ENCODE measurements around the gene TYW1B.
"Not testable (repeated sequence)": the region's sequence is repeated elsewhere in the genome, so short reads cannot be mapped to it uniquely, and the experiment has no call there.

Gene TYW1B

DNA sequence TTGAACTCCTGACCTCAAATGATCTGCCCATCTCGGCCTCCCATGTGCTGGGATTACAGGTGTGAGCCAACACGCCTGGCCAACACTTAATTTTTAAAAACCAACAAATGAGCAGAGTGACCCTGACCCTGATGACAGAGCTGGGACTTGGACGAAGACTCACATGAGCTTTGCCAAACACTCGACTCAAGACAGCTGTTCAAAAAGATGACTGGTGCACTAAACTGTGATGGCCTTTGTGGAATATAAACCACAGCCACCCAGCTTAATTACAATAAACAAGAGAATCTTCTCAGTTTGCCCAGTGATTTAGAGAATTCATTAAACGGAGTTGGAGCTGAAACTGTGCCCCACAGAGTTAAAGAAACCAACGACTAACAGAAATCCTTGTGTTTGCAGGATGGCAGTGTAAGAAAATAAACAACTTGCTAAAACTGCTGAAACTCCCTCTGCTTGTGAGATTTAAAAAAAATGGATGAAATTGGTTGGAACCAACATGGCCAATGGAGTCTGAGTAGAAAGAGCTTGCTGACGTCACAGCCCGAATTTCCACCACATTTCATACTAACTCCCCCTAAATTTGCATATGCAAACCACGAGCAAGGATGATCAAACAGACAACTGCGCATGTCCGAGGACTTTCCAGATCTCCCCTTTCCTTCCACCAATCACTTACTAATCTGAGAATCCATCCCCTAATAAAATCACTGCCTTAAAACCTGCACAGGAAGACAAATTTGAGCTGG is 209.4 kb downstream of the TYW1B start:
- not testable (repeated sequence) for H3K9me3 ChIP-seq (ENCODE audit: insufficient read depth, low read depth, low read length); H3K27ac ChIP-seq (ENCODE audit: low read depth, low read length); H3K27me3 ChIP-seq (ENCODE audit: insufficient read depth, low read length); H3K9ac ChIP-seq (ENCODE audit: low read depth, low read length); H3K4me3 ChIP-seq (ENCODE audit: low read length)
- Histone ChIP-seq H3K36me3 (ENCODE audit: insufficient read depth, low read length) (peaks cover 12% of the 10 kb centered on the region; the same call in 1 of the 2 replicates), H3K4me1 (ENCODE audit: insufficient read depth, low read length) (peaks cover 21% of the 10 kb centered on the region)
- WGBS, result 85% methylated on average over 11 of the region's 11 CpGs

DNA sequence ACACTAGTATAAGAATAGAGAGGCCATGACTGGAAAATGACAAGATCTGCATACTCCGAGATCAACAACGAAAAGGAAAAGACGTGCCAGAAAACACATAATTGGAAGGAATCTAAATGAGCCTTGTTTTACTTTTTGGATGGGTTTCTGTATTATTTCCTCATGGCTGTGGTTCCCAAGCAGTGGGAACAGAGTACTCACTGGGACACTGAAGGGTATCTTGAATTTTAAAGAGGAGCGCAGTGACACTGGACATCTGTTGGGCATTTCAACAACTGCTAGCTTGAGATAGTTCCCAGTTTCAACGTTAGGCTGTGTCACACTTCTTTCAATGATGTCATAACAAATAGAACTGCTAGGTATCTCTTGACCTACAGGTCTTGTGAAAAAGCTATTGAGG is 218.2 kb downstream of the TYW1B start:
- over 99% methylated on average over 5 of the region's 5 CpGs for WGBS
- H3K27ac ChIP-seq (ENCODE audit: low read depth, low read length); H3K36me3 ChIP-seq (ENCODE audit: insufficient read depth, low read length): not testable (repeated sequence)

GRCh38 chr7:72607988-72608387 is 220.0 kb downstream of the TYW1B start:
- not testable (repeated sequence) for H3K9ac ChIP-seq (ENCODE audit: low read depth, low read length); H3K9me3 ChIP-seq (ENCODE audit: insufficient read depth, low read depth, low read length); H3K36me3 ChIP-seq (ENCODE audit: insufficient read depth, low read length); H3K27me3 ChIP-seq (ENCODE audit: insufficient read depth, low read length); H3K27ac ChIP-seq (ENCODE audit: low read depth, low read length); H3K4me1 ChIP-seq (ENCODE audit: insufficient read depth, low read length); H3K4me3 ChIP-seq (ENCODE audit: low read length)

More for the DNA sequence above, 218.2 kb downstream of the TYW1B start:
- H3K9me3 ChIP-seq (ENCODE audit: insufficient read depth, low read depth, low read length); H3K9ac ChIP-seq (ENCODE audit: low read depth, low read length); H3K4me3 ChIP-seq (ENCODE audit: low read length); H3K27me3 ChIP-seq (ENCODE audit: insufficient read depth, low read length); H3K4me1 ChIP-seq (ENCODE audit: insufficient read depth, low read length): not testable (repeated sequence)

DNA sequence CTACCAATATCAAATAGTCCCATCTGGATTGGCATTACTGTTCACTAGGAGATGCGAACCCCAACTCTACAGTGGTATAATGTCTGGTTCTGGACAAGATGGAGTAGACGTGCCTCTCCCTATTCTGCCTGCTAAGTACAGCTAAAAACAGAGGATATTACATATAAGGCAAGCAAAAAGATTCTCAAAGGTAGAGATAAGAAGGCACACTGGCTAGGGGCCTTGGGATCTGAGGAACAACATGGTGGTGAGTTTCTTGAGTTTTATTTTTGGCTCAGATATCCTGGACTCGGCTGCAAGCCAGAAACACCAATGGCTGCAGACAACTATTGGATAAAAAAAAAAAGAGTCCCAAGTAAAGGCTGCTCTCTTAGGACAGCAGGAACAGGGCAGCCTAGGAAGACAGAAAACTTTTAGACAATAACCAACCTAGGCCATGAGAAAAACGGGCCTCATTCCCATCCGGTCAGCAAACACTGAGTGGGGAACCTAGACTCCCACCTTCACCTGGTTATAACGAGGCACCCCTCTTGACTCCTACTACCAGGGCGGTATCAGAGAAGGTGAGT is 222.1 kb downstream of the TYW1B start:
- not testable (repeated sequence) for H3K9me3 ChIP-seq (ENCODE audit: insufficient read depth, low read depth, low read length); H3K9ac ChIP-seq (ENCODE audit: low read depth, low read length); H3K27ac ChIP-seq (ENCODE audit: low read depth, low read length); H3K36me3 ChIP-seq (ENCODE audit: insufficient read depth, low read length); H3K4me1 ChIP-seq (ENCODE audit: insufficient read depth, low read length); H3K4me3 ChIP-seq (ENCODE audit: low read length); H3K27me3 ChIP-seq (ENCODE audit: insufficient read depth, low read length)
- 92% methylated on average over 5 of the region's 7 CpGs for WGBS

DNA sequence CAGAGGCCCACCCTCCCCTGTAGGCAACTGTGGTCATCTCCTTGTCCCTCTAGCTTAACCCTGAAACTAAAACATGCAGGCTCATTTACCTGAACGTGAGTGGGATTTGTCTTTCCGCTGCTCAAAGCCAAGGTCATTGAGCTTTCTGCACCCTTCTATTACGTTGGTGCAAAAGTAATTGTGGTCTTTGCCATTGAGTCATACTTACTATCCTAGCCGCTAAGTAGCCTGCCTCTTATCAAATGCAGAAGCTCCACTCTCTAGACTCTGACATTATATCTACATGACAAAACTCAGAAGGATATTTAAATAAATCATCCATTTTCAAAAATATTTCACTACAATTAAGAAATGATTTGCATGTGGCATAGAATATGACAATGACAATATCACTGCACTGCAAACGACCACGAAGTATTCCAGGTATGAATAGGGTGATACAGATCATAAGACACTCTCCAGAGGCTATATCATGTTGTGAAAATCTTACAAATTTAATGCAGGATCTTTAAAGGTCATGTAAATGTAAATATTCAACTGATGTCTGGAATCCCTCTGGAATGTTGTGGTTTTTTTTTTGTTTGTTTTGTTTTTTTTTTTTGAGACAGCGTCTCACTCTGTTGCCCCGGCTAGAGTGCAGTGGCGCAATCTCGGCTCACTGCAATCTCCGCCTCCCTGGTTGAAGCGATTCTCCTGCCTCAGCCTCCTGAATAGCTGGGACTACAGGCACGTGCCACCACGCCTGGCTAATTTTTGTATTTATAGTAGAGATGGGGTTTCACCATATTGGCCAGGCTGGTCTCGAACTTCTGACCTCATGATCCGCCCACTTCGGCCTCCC is 223.0 kb downstream of the TYW1B start:
- not testable (repeated sequence) for H3K4me3 ChIP-seq (ENCODE audit: low read length); H3K9me3 ChIP-seq (ENCODE audit: insufficient read depth, low read depth, low read length); H3K27ac ChIP-seq (ENCODE audit: low read depth, low read length); H3K9ac ChIP-seq (ENCODE audit: low read depth, low read length); H3K36me3 ChIP-seq (ENCODE audit: insufficient read depth, low read length); H3K4me1 ChIP-seq (ENCODE audit: insufficient read depth, low read length); H3K27me3 ChIP-seq (ENCODE audit: insufficient read depth, low read length)
- 95% methylated on average over 17 of the region's 17 CpGs for WGBS

GRCh38 chr7:72603476-72603875 is 224.5 kb downstream of the TYW1B start:
- not testable (repeated sequence) for H3K27me3 ChIP-seq (ENCODE audit: insufficient read depth, low read length); H3K27ac ChIP-seq (ENCODE audit: low read depth, low read length); H3K9me3 ChIP-seq (ENCODE audit: insufficient read depth, low read depth, low read length); H3K4me3 ChIP-seq (ENCODE audit: low read length); H3K36me3 ChIP-seq (ENCODE audit: insufficient read depth, low read length); H3K9ac ChIP-seq (ENCODE audit: low read depth, low read length); H3K4me1 ChIP-seq (ENCODE audit: insufficient read depth, low read length)
- 91% methylated on average over 6 of the region's 8 CpGs for WGBS

- WGBS, result 92% methylated on average over 5 of the region's 5 CpGs
- no peaks in the 10 kb centered on the region for H3K27me3 ChIP-seq (ENCODE audit: insufficient read depth, low read length)
Measured at GRCh38 chr7:72603073-72603472, 224.9 kb downstream of the TYW1B start.

DNA sequence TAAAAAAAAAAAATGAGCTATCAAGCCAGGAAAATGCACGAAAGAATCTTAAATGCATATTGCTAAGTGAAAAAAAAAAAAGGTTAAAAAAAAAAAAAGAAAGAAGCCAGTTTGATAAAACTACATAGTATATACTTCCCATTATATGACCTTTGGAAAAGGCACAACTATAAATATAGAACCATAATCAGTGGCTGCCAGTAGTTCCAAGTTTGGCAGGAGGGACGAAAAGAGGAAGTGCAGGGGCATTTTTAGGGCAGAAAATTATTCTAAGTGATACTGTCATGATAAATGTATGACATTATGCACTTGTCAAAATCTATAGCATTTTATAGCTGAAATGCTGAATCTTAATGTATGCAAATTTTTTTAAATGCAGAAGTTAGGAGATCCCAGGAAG is 226.3 kb downstream of the TYW1B start:
- H3K27me3 ChIP-seq (ENCODE audit: insufficient read depth, low read length); H3K36me3 ChIP-seq (ENCODE audit: insufficient read depth, low read length); H3K27ac ChIP-seq (ENCODE audit: low read depth, low read length); H3K4me3 ChIP-seq (ENCODE audit: low read length); H3K4me1 ChIP-seq (ENCODE audit: insufficient read depth, low read length); H3K9ac ChIP-seq (ENCODE audit: low read depth, low read length); H3K9me3 ChIP-seq (ENCODE audit: insufficient read depth, low read depth, low read length): not testable (repeated sequence)
- WGBS, result 56% methylated on average over 1 of the region's 2 CpGs

More at GRCh38 chr7:72603073-72603472, 224.9 kb downstream of the TYW1B start:
- no peak overlapping the region for H3K9ac ChIP-seq (ENCODE audit: low read depth, low read length)
- no peak overlapping the region for H3K4me3 ChIP-seq (ENCODE audit: low read length)
- H3K9me3 ChIP-seq (ENCODE audit: insufficient read depth, low read depth, low read length), result no peaks in the 10 kb centered on the region
- H3K36me3 ChIP-seq (ENCODE audit: insufficient read depth, low read length), result peaks cover 3% of the 10 kb centered on the region; the same call in 1 of the 2 replicates
- H3K4me1 ChIP-seq (ENCODE audit: insufficient read depth, low read length), result no peaks in the 10 kb centered on the region
- H3K27ac ChIP-seq (ENCODE audit: low read depth, low read length), result no peak overlapping the region

DNA sequence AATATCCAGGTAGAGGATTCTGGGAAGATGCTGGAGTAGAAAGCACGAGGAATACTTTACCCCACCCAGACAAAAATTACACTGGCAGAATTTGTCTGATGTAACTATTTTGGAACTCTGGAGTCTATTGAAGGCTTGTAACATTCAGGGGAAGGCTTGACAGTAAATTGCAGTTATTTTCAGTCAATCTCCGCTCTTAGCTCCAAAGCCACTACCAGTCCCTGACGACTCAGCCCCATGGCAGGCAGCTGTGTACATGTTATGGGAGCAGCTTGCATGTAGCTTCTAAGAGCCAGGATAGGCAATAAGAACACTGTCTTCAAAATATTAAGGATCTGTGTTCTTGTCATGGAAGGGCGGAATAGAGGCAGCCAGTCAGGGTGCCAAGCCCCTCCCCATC is 238.0 kb downstream of the TYW1B start:
- H3K9me3 ChIP-seq (ENCODE audit: insufficient read depth, low read depth, low read length); H3K4me3 ChIP-seq (ENCODE audit: low read length); H3K27ac ChIP-seq (ENCODE audit: low read depth, low read length); H3K27me3 ChIP-seq (ENCODE audit: insufficient read depth, low read length); H3K36me3 ChIP-seq (ENCODE audit: insufficient read depth, low read length); H3K9ac ChIP-seq (ENCODE audit: low read depth, low read length); H3K4me1 ChIP-seq (ENCODE audit: insufficient read depth, low read length): not testable (repeated sequence)
- 73% methylated on average over 3 of the region's 4 CpGs for WGBS

DNA sequence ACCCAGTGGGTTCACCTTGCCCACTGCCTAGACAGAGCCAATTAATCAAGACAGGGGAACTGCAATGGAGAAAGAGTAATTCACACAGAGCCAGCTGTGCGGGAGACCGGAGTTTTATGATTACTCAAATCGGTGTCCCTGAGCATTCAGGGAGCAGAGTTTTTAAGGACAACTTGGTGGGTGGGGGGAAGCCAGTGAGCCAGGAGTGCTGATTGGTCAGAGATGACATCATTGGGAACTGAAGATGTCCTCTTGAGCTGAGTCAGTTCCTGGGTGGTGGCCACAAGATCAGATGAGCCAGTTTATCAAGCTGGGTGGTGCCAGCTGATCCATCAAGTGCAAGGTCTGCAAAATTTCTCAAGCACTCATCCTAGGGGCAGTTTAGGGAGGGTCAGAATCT is 240.7 kb downstream of the TYW1B start:
- H3K4me3 ChIP-seq (ENCODE audit: low read length); H3K27me3 ChIP-seq (ENCODE audit: insufficient read depth, low read length); H3K36me3 ChIP-seq (ENCODE audit: insufficient read depth, low read length); H3K9me3 ChIP-seq (ENCODE audit: insufficient read depth, low read depth, low read length); H3K9ac ChIP-seq (ENCODE audit: low read depth, low read length); H3K27ac ChIP-seq (ENCODE audit: low read depth, low read length); H3K4me1 ChIP-seq (ENCODE audit: insufficient read depth, low read length): not testable (repeated sequence)
- 97% methylated on average over 3 of the region's 3 CpGs for WGBS

DNA sequence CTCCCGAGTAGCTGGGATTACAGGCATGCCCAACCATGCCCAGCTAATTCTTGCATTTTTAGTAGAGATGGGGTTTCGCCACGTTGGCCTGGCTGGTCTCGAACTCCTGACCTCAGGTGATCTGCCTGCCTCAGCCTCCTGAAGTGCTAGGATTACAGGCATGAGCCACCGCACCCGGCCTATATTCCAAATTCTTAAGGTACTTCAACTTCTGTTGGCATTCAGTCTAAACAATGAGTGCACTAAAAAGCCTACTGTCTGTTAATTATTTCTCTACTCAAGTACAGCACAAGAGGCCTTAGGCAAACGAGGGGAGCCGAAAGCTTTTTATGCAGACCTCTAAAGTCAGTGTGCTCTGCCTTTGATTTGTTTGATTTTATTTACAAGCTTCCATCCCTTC is 243.4 kb downstream of the TYW1B start:
- not testable (repeated sequence) for H3K9ac ChIP-seq (ENCODE audit: low read depth, low read length); H3K4me1 ChIP-seq (ENCODE audit: insufficient read depth, low read length)
- WGBS, result 93% methylated on average over 8 of the region's 8 CpGs

More for the DNA sequence above, 243.4 kb downstream of the TYW1B start:
- H3K27me3 ChIP-seq (ENCODE audit: insufficient read depth, low read length); H3K4me3 ChIP-seq (ENCODE audit: low read length); H3K27ac ChIP-seq (ENCODE audit: low read depth, low read length); H3K9me3 ChIP-seq (ENCODE audit: insufficient read depth, low read depth, low read length); H3K36me3 ChIP-seq (ENCODE audit: insufficient read depth, low read length): not testable (repeated sequence)
